CD4-positive, alpha-beta T cell (primary cell): ENCODE measurements around the gene NUP214. TPM values are rescaled to one million over a fixed set of nuclear protein-coding genes. Genes with fewer than 3 reads are reported as not detected.
"Not testable (repeated sequence)": the region's sequence is repeated elsewhere in the genome, so short reads cannot be mapped to it uniquely, and the experiment has no call there.

Source experiments
- ATAC-seq: fragments of 200-7000 bp; cut with Tn5 transposase; one replicate; pipeline ENCODE4 v1.10.0; 2022; ENCODE audit warnings: mild to moderate bottlenecking; ENCODE audit not compliant: poor library complexity
- CTCF ChIA-PET: fragments of 350-600 bp; sonication (Branson Sonifier 250); formaldehyde crosslinking; loops from one replicate; lab custom pipeline; 2021; ENCODE audit warnings: antibody characterized with exemption, inconsistent platforms; lab: Charles Lee
- POLR2A ChIA-PET: fragments of 350-600 bp; sonication (Branson Sonifier 250); formaldehyde crosslinking; loops from one replicate; lab custom pipeline; 2021; ENCODE audit warnings: antibody characterized with exemption, inconsistent platforms; lab: Charles Lee
- DNase-seq, 14 experiments: peaks; one replicate each; pipeline ENCODE4 v3.0.0-alpha.2; 2013 to 2020; ENCODE audit warnings: mixed read lengths in 2 of 14
- H3K27ac ChIP-seq, 2 donors: one replicate each; pipeline versions ENCODE4 v1.5.1 to v1.7.0; 2013; ENCODE audit warnings: low read length in 2 of 2, low read depth in 1 of 2, mild to moderate bottlenecking in 1 of 2
- H3K27me3 ChIP-seq, 2 experiments: 1 replicate in 1 of 2; 2 replicates in 1 of 2; pipeline versions ENCODE4 v1.6.1 to v1.7.0; 2013; ENCODE audit warnings: low read length in 2 of 2, control low read depth in 1 of 2, mild to moderate bottlenecking in 1 of 2, moderate library complexity in 1 of 2; ENCODE audit not compliant: insufficient read depth in 2 of 2, control insufficient read depth in 1 of 2
- H3K36me3 ChIP-seq: one replicate; pipeline ENCODE4 v1.6.1; 2013; ENCODE audit warnings: low read length, control low read depth; ENCODE audit not compliant: insufficient read depth
- H3K4me1 ChIP-seq: one replicate; pipeline ENCODE4 v1.6.1; 2013; ENCODE audit warnings: low read length, control low read depth; ENCODE audit not compliant: insufficient read depth
- H3K4me3 ChIP-seq: one replicate; pipeline ENCODE4 v1.5.1; 2013; ENCODE audit warnings: mild to moderate bottlenecking, low read length, moderate library complexity
- H3K9me3 ChIP-seq, 2 experiments: 1 replicate in 1 of 2; 2 replicates in 1 of 2; pipeline versions ENCODE4 v1.6.1 to v1.7.0; 2013; ENCODE audit warnings: low read length in 2 of 2, mild to moderate bottlenecking in 2 of 2, control low read depth in 1 of 2, moderate library complexity in 1 of 2; ENCODE audit not compliant: control insufficient read depth in 1 of 2, insufficient read depth in 1 of 2
- H3K27ac Mint-ChIP-seq: one replicate; pipeline ENCODE4 v1.8.0; 2020; ENCODE audit warnings: mixed read lengths
- H3K27me3 Mint-ChIP-seq: one replicate; pipeline ENCODE4 v1.8.0; 2021; ENCODE audit warnings: mixed read lengths
- H3K36me3 Mint-ChIP-seq: one replicate; pipeline ENCODE4 v1.8.0; 2021; ENCODE audit warnings: low read depth, mixed read lengths
- H3K4me1 Mint-ChIP-seq: one replicate; pipeline ENCODE4 v1.8.0; 2021; ENCODE audit warnings: low read depth, mixed read lengths
- H3K4me3 Mint-ChIP-seq: one replicate; pipeline ENCODE4 v1.8.0; 2020; ENCODE audit warnings: mild to moderate bottlenecking, mixed read lengths
- H3K9me3 Mint-ChIP-seq: one replicate; pipeline ENCODE4 v1.8.0; 2020; ENCODE audit warnings: mixed read lengths
- intact Hi-C, 2 experiments: fragments of 100-400 bp; cut with DNase I in 1 of 2; cut with micrococcal nuclease in 1 of 2; formaldehyde crosslinking; loops; one replicate each; pipeline versions ENCODE4 v1.15.1 to v1.9.0; 2023 to 2025; cut with DNase I, micrococcal nuclease
- total RNA-seq, 174 experiments: library from RNA in 2 of 174; stranded (reverse) in 2 of 174; gene quantifications; one replicate each; pipeline ENCODE4 v1.2.3 and lab custom pipeline; 2021 to 2026
- TF ChIP-seq, protein P1 (sequence below): fragments of 200-600 bp; IDR thresholded peaks from one replicate; pipeline ENCODE4 v1.8.0; 2022; ENCODE audit warnings: antibody characterized with exemption, mild to moderate bottlenecking

Gene NUP214
- total RNA-seq, 2 experiments from 2014 or later: 105 to 107 TPM

DNA sequence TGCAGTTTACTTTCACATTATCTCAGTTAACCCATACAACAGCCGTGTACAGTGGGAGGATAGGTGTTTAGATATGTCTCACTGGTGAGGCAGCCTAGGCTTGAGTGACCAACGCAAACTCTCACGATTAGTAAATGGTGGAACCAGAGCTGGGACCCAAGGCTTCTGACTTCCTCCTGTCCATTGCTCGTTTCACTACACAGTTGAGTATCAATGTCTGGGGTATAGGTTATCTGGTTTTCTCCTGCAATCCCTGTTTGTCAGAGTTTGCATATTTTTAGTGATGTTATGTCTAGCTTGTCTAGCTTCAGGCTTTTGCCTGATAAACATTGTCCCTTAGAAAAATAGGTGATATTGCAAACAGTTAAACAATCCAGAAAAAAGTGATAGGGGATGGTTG, 62.6 kb downstream of the NUP214 start:
- no peaks in the 10 kb centered on the region for H3K27me3 ChIP-seq
- H3K36me3 ChIP-seq: peaks cover 64% of the 10 kb centered on the region
- no peak overlapping the region for H3K4me3 Mint-ChIP-seq
- no peaks in the 10 kb centered on the region for H3K27me3 Mint-ChIP-seq
- intact Hi-C loops: no loop called here
- H3K27ac ChIP-seq: no peak overlapping the region
- ChIA-PET POLR2A (no interaction called here), CTCF (interaction anchor here (1.1 kb wide), 1 partner anchor 148 kb away, joined by 3 read pairs; no protein-coding TSS in a partner anchor)
- H3K9me3 ChIP-seq: no peaks in the 10 kb centered on the region
- TF ChIP-seq, protein P1, sequence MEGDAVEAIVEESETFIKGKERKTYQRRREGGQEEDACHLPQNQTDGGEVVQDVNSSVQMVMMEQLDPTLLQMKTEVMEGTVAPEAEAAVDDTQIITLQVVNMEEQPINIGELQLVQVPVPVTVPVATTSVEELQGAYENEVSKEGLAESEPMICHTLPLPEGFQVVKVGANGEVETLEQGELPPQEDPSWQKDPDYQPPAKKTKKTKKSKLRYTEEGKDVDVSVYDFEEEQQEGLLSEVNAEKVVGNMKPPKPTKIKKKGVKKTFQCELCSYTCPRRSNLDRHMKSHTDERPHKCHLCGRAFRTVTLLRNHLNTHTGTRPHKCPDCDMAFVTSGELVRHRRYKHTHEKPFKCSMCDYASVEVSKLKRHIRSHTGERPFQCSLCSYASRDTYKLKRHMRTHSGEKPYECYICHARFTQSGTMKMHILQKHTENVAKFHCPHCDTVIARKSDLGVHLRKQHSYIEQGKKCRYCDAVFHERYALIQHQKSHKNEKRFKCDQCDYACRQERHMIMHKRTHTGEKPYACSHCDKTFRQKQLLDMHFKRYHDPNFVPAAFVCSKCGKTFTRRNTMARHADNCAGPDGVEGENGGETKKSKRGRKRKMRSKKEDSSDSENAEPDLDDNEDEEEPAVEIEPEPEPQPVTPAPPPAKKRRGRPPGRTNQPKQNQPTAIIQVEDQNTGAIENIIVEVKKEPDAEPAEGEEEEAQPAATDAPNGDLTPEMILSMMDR: no peak
- H3K4me3 ChIP-seq: no peak overlapping the region
- H3K36me3 Mint-ChIP-seq: peaks cover 81% of the 10 kb centered on the region
- no peaks in the 10 kb centered on the region for H3K4me1 Mint-ChIP-seq
- DNase-seq (no peak), ATAC-seq (no peak)
- H3K4me1 ChIP-seq: no peaks in the 10 kb centered on the region
- H3K27ac Mint-ChIP-seq: no peak overlapping the region
- no peaks in the 10 kb centered on the region for H3K9me3 Mint-ChIP-seq

DNA sequence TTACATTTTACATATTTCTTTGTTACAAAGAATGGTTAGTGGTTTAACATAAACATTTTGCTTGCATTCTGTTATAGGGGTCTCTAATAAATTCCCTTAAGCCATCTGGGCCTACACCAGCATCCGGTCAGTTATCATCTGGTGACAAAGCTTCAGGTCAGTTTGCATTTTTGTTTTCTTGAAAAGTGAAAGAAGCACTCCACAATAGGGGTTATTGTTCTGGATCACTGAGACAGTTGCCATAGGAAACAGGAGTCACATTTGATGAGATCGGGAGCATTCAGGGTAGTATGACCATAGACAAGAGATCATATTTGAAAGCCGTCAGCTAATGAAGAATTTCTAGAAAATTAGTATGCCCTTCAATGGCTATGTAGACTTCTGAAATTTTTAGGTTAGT, 63.6 kb downstream of the NUP214 start:
- no peak for DNase-seq
- TF ChIP-seq, protein P1: no peak
- Mint-ChIP-seq H3K9me3 (no peaks in the 10 kb centered on the region), H3K27me3 (no peaks in the 10 kb centered on the region), H3K36me3 (peaks cover 83% of the 10 kb centered on the region), H3K27ac (no peak overlapping the region), H3K4me1 (no peaks in the 10 kb centered on the region), H3K4me3 (no peak overlapping the region)
- Histone ChIP-seq H3K27ac (no peak overlapping the region), H3K36me3 (peaks cover 64% of the 10 kb centered on the region), H3K4me1 (no peaks in the 10 kb centered on the region), H3K9me3 (no peaks in the 10 kb centered on the region), H3K4me3 (no peak overlapping the region), H3K27me3 (no peaks in the 10 kb centered on the region)
- ChIA-PET POLR2A (no interaction called here), CTCF (interaction anchor here (1.1 kb wide), 1 partner anchor 147 kb away, joined by 3 read pairs; no protein-coding TSS in a partner anchor)
- intact Hi-C loops: no loop called here
- ATAC-seq: no peak

DNA sequence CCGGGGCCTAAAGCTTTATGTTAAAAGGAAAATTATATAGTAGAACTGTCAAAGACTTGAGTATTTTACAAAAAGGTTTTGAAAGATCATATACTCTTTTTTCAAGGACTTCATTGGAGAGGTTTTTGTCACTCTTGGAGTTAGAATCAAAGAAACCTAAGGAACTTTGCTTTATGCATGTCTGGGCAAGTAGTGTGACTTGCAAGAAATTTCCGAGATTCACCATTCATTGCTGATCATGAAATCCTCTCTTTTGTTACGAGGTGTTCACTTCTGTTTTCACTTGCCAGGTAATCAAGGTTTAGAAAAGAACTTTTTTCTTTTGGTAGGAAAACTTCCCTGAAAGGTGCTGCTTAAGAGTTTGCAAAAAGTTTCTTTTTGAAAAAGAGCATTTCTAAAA, 64.8 kb downstream of the NUP214 start:
- Histone ChIP-seq H3K9me3 (no peaks in the 10 kb centered on the region), H3K4me3 (no peak overlapping the region), H3K27ac (no peak overlapping the region), H3K27me3 (no peaks in the 10 kb centered on the region), H3K4me1 (no peaks in the 10 kb centered on the region), H3K36me3 (peaks cover 73% of the 10 kb centered on the region)
- DNase-seq: no peak
- no peak overlapping the region for H3K27ac Mint-ChIP-seq
- POLR2A ChIA-PET: no interaction called here
- H3K27me3 Mint-ChIP-seq: no peaks in the 10 kb centered on the region
- H3K36me3 Mint-ChIP-seq: peaks cover 85% of the 10 kb centered on the region
- CTCF ChIA-PET: interaction anchor here (0.8 kb wide), 1 partner anchor 16 kb away, joined by 4 read pairs; no protein-coding TSS in a partner anchor
- H3K9me3 Mint-ChIP-seq: no peaks in the 10 kb centered on the region
- ATAC-seq: no peak
- intact Hi-C loops: no loop called here
- TF ChIP-seq, protein P1: no peak
- H3K4me3 Mint-ChIP-seq: no peak overlapping the region
- no peaks in the 10 kb centered on the region for H3K4me1 Mint-ChIP-seq

DNA sequence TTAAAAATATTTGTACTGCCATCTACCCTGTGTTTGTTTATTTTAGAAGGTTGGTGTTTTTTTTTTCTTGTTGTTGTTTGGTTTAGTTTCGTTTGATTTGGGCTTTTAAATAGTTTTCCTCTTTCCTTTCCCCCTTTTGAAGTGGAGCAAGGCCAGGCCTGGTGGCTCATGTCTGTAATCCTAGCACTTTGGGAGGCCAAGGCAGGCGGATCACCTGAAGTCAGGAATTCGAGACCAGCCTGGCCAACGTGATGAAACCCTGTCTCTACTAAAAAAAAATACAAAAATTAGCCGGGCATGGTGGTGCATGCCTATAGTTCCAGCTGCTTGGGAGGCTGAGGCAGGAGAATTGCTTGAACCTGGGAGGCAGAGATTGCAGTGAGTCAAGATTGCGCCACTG, 65.6 kb downstream of the NUP214 start:
- H3K4me3 ChIP-seq, H3K27ac Mint-ChIP-seq, H3K27ac ChIP-seq, DNase-seq, POLR2A ChIA-PET, H3K4me1 ChIP-seq, H3K27me3 Mint-ChIP-seq, H3K4me3 Mint-ChIP-seq, H3K9me3 Mint-ChIP-seq, ATAC-seq, intact Hi-C loops, H3K9me3 ChIP-seq, H3K4me1 Mint-ChIP-seq, H3K27me3 ChIP-seq: not testable (repeated sequence)
- peaks cover 82% of the 10 kb centered on the region for H3K36me3 Mint-ChIP-seq
- peaks cover 70% of the 10 kb centered on the region for H3K36me3 ChIP-seq
- CTCF ChIA-PET: interaction anchor here (1.1 kb wide), 1 partner anchor 145 kb away, joined by 3 read pairs; no protein-coding TSS in a partner anchor
